Gastrocnemius medialis (tissue), 4 donors: Measurements from ENCODE around the gene UNC5B. TPM values are rescaled to one million over a fixed set of nuclear protein-coding genes. Genes with fewer than 3 reads are reported as not detected.

ENCODE experiments used
- ATAC-seq, 2 donors: fragments of 150-250 bp; one replicate each; pipeline ENCODE4 v1.9.1; 2016
- DNase-seq, 2 donors: peaks; one replicate each; pipeline ENCODE4 v3.0.0-alpha.2; 2019
- H3K27ac ChIP-seq, 4 donors: fragments of 200-600 bp; sonication (generic); 1 replicate in 1 of 4; 2 replicates in 3 of 4; pipeline ENCODE4 v1.5.1; 2016 to 2018; ENCODE audit warnings: mild to moderate bottlenecking in 2 of 4, moderate library complexity in 1 of 4
- H3K27me3 ChIP-seq, 3 donors: fragments of 200-600 bp; sonication (generic) in 2 of 3; 1 replicate in 1 of 3; 2 replicates in 2 of 3; pipeline versions ENCODE4 v1.5.1 to v1.6.0; 2016 to 2019; ENCODE audit warnings: mild to moderate bottlenecking in 1 of 3, moderate library complexity in 1 of 3
- H3K36me3 ChIP-seq, 2 donors: fragments of 200-600 bp; sonication (generic) in 1 of 2; one replicate each; pipeline ENCODE4 v1.5.1; 2017 to 2018
- H3K4me1 ChIP-seq, 2 donors: fragments of 200-600 bp; sonication (generic) in 1 of 2; one replicate each; pipeline ENCODE4 v1.5.1; 2016 to 2017; ENCODE audit warnings: mild to moderate bottlenecking in 2 of 2
- H3K4me3 ChIP-seq, 4 donors: fragments of 200-600 bp; sonication (generic) in 3 of 4; 1 replicate in 1 of 4; 2 replicates in 3 of 4; pipeline ENCODE4 v1.5.1; 2016 to 2019; ENCODE audit warnings: mild to moderate bottlenecking in 2 of 4
- H3K9me3 ChIP-seq, 3 donors: fragments of 200-600 bp; sonication (generic) in 2 of 3; 1 replicate in 1 of 3; 2 replicates in 2 of 3; pipeline ENCODE4 v1.5.1; 2016 to 2019
- POLR2A ChIP-seq, 2 donors: fragments of 450-650 bp; IDR thresholded peaks; one replicate each; pipeline ENCODE4 v1.6.1; 2017; ENCODE audit warnings: antibody characterized with exemption in 2 of 2, mild to moderate bottlenecking in 2 of 2, moderate library complexity in 2 of 2
- in situ Hi-C, 4 donors: fragments of 200-750 bp; cut with MboI; loops; one replicate each; pipeline versions ENCODE4 v1.15.0 to v1.8.0; 2017; ENCODE audit warnings: low sequenced_read_pairs in 4 of 4
- intact Hi-C: fragments of 100-400 bp; cut with DNase I; formaldehyde crosslinking; loops from one replicate; pipeline ENCODE4 v1.15.1; 2023; ENCODE audit warnings: low total_unique reads
- total RNA-seq, 4 donors: library from RNA; depleted of rRNA; stranded (reverse); fragments of >200 nt; gene quantifications; one replicate each; pipeline versions ENCODE4 v1.1.0 to v1.2.3, GENCODE V29; 2016
- TF ChIP-seq, protein P1 (sequence below), 5 experiments: fragments of 450-650 bp in 3 of 5; fragments of 200-600 bp in 2 of 5; sonication (generic) in 2 of 5; IDR thresholded peaks in 4 of 5; conservative IDR thresholded peaks in 1 of 5; 1 replicate in 4 of 5; 2 replicates in 1 of 5; pipeline ENCODE4 v1.5.1; 2016 to 2019; ENCODE audit warnings: antibody characterized with exemption in 5 of 5, mild to moderate bottlenecking in 3 of 5, moderate library complexity in 3 of 5

UNC5B gene
- total RNA-seq, 4 donors from 2014 or later, result 0.65 to 1.2 (median 0.90) TPM

DNA sequence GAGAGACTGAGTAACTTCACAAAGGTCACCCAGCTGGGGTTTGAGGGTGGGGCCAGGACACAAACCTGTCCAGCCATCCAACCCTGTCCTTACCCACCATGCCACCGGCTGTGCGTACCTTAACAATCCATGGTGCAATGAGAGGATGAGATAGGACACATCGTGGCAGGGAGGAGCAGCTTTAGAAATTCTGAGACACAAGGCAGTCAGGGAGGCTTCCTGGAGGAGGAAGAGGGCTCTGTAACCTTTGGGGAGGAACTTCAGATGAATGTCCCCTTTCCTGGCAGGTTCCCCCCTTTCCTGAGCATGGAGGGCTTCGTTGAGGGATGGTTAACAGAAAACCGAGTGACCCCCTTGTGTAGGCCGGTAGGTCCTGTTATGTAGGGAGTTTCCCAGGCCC lies 71.0 kb downstream of the UNC5B start:
- no peaks in the 10 kb centered on the region for H3K36me3 ChIP-seq
- no peak overlapping the region for H3K4me3 ChIP-seq
- H3K4me1 ChIP-seq, result no peaks in the 10 kb centered on the region
- DNase-seq, result no peak
- ATAC-seq, result no peak
- no peak overlapping the region for H3K27ac ChIP-seq
- in situ Hi-C loops (loop anchor here in 3 of 4 donors (10.0 kb wide), 3 partner anchors 79 to 359 kb away; no protein-coding TSS in a partner anchor), intact Hi-C loops (no loop called here)
- no peaks in the 10 kb centered on the region for H3K27me3 ChIP-seq
- no peaks in the 10 kb centered on the region for H3K9me3 ChIP-seq
- no peak for TF ChIP-seq POLR2A (IDR thresholded peaks at IDR 0.05)
- TF ChIP-seq, protein P1, sequence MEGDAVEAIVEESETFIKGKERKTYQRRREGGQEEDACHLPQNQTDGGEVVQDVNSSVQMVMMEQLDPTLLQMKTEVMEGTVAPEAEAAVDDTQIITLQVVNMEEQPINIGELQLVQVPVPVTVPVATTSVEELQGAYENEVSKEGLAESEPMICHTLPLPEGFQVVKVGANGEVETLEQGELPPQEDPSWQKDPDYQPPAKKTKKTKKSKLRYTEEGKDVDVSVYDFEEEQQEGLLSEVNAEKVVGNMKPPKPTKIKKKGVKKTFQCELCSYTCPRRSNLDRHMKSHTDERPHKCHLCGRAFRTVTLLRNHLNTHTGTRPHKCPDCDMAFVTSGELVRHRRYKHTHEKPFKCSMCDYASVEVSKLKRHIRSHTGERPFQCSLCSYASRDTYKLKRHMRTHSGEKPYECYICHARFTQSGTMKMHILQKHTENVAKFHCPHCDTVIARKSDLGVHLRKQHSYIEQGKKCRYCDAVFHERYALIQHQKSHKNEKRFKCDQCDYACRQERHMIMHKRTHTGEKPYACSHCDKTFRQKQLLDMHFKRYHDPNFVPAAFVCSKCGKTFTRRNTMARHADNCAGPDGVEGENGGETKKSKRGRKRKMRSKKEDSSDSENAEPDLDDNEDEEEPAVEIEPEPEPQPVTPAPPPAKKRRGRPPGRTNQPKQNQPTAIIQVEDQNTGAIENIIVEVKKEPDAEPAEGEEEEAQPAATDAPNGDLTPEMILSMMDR (IDR thresholded peaks at IDR 0.05 in 4 of 5, conservative IDR thresholded peaks at IDR 0.05 in 1 of 5), result no peak

DNA sequence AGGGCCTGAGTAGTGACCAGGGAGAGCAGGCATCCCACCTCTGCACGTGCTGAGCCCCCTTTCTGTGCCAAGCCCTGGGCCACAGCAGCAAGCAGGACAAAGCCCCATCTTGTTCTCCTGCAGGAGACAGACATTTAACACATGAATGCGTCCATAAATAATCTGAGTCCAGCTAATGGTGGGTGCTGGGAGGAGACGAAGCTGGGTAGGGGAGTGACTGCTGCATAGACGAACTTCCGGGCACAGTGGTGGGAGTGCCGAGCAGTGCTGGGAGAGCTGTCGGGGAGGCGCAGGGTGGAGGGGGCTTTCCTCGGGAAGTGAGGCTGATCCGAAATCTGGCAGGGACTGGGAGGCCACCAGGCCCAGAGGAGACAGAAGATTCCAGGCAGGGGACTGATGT lies 71.5 kb downstream of the UNC5B start:
- Histone ChIP-seq H3K4me1 (no peaks in the 10 kb centered on the region), H3K36me3 (no peaks in the 10 kb centered on the region), H3K27ac (no peak overlapping the region), H3K4me3 (no peak overlapping the region), H3K27me3 (no peaks in the 10 kb centered on the region), H3K9me3 (no peaks in the 10 kb centered on the region)
- TF ChIP-seq POLR2A (IDR thresholded peaks at IDR 0.05), result no peak
- TF ChIP-seq, protein P1 (IDR thresholded peaks at IDR 0.05 in 4 of 5, conservative IDR thresholded peaks at IDR 0.05 in 1 of 5), result no peak
- in situ Hi-C loops (loop anchor here in 3 of 4 donors (10.0 kb wide), 3 partner anchors 79 to 359 kb away; no protein-coding TSS in a partner anchor), intact Hi-C loops (loop anchor here (2.0 kb wide), 1 partner anchor 75 kb away; no protein-coding TSS in a partner anchor)
- ATAC-seq (no peak), DNase-seq (no peak)

DNA sequence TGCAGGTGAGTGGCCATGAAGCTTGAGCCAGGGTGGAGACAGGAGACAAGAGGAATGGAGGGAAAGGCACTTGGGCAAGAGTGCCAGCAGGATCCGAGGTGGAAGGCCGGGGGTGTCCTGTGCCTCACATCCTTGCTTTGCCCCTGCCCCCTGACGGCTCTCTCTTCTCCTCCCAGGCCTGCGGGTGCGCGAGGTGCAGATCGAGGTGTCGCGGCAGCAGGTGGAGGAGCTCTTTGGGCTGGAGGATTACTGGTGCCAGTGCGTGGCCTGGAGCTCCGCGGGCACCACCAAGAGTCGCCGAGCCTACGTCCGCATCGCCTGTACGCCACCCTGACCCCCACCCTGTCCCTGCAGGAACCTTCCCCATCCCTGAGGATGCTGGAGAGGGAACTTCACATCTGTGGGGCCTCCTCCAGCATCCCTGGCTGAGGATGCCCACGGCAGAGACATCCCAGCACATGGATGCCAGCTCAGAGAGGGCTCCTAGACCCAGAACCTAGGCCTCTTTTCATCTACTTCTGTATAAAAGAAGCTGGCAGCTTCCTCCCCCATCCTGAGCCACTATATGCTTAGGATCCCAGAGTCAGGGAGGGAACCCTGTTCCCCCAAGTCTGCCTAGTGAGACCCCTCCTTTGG lies 72.3 kb downstream of the UNC5B start:
- no peak overlapping the region for H3K4me3 ChIP-seq
- peak in 1 of 2 donors; percentile 6 for ATAC-seq
- no peaks in the 10 kb centered on the region for H3K27me3 ChIP-seq
- TF ChIP-seq POLR2A (IDR thresholded peaks at IDR 0.05), result no peak
- intact Hi-C loops, result loop anchor here (1.0 to 2.0 kb wide), 3 partner anchors 76 to 381 kb away; no protein-coding TSS in a partner anchor
- H3K4me1 ChIP-seq, result no peaks in the 10 kb centered on the region
- H3K36me3 ChIP-seq, result no peaks in the 10 kb centered on the region
- H3K9me3 ChIP-seq, result no peaks in the 10 kb centered on the region
- in situ Hi-C loops, result loop anchor here (5.0 to 10.0 kb wide), 4 partner anchors 80 to 362 kb away; no protein-coding TSS in a partner anchor
- no peak for DNase-seq
- H3K27ac ChIP-seq, result no peak overlapping the region

GRCh38 chr10:71285180-71285545 lies 72.8 kb downstream of the UNC5B start:
- intact Hi-C loops (loop anchor here (1.0 to 2.0 kb wide), 3 partner anchors 76 to 382 kb away; no protein-coding TSS in a partner anchor), in situ Hi-C loops (loop anchor here (5.0 to 10.0 kb wide), 4 partner anchors 80 to 363 kb away; no protein-coding TSS in a partner anchor)
- H3K4me3 ChIP-seq, result no peak overlapping the region
- H3K27me3 ChIP-seq, result no peaks in the 10 kb centered on the region
- no peak overlapping the region for H3K27ac ChIP-seq
- TF ChIP-seq, protein P1 (IDR thresholded peaks at IDR 0.05 in 4 of 5, conservative IDR thresholded peaks at IDR 0.05 in 1 of 5), result peak; percentile 69 to 89 (median 85)
- no peak for TF ChIP-seq POLR2A (IDR thresholded peaks at IDR 0.05)
- DNase-seq, result no peak
- no peaks in the 10 kb centered on the region for H3K4me1 ChIP-seq
- ATAC-seq, result peak; percentile 66 to 69
- H3K36me3 ChIP-seq, result no peaks in the 10 kb centered on the region
- H3K9me3 ChIP-seq, result no peaks in the 10 kb centered on the region

DNA sequence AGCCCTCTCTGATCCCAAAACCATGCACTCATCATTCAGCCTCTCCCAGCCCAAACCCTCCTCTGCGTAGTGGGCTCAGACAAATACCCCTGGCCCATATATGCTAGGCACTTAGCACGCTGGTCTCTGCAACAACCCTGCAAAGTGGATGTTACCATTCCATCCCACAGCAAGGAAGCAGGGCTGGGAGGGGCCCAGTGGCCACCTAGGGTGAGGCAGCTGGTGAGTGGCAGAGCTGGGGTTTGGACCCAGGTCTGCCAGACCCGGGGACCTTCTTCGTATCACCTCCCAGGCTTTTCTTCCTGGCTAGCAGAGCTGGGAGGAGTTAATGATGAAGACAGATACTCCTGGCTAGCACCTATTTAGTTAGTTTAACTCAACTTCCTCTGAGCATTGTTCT lies 73.6 kb downstream of the UNC5B start:
- DNase-seq (no peak), ATAC-seq (no peak)
- Histone ChIP-seq H3K27ac (no peak overlapping the region), H3K36me3 (no peaks in the 10 kb centered on the region), H3K9me3 (no peaks in the 10 kb centered on the region), H3K4me1 (no peaks in the 10 kb centered on the region), H3K4me3 (no peak overlapping the region), H3K27me3 (no peaks in the 10 kb centered on the region)
- in situ Hi-C loops, result loop anchor here (5.0 to 10.0 kb wide), 4 partner anchors 81 to 364 kb away; no protein-coding TSS in a partner anchor
- no peak for TF ChIP-seq POLR2A (IDR thresholded peaks at IDR 0.05)
- TF ChIP-seq, protein P1 (IDR thresholded peaks at IDR 0.05 in 4 of 5, conservative IDR thresholded peaks at IDR 0.05 in 1 of 5), result no peak
- intact Hi-C loops, result loop anchor here (1.0 to 2.0 kb wide), 3 partner anchors 77 to 383 kb away; no protein-coding TSS in a partner anchor
